DND-41 (cell line): ENCODE results near the gene ZNF143.

Experiments
- EZH2 ChIP-seq: IDR thresholded peaks from 3 replicates; pipeline ENCODE4 v1.6.1; 2012; ENCODE audit warnings: borderline replicate concordance, low read depth, mild to moderate bottlenecking, moderate library complexity, low read length, inconsistent platforms; ENCODE audit not compliant: severe bottlenecking
- TF ChIP-seq, protein P1 (sequence below): IDR thresholded peaks from 2 replicates; pipeline ENCODE4 v1.5.1; 2012; ENCODE audit warnings: borderline replicate concordance, low read length, moderate library complexity, mild to moderate bottlenecking; ENCODE audit not compliant: poor library complexity, severe bottlenecking; ENCODE audit errors: extremely low read depth

DNA sequence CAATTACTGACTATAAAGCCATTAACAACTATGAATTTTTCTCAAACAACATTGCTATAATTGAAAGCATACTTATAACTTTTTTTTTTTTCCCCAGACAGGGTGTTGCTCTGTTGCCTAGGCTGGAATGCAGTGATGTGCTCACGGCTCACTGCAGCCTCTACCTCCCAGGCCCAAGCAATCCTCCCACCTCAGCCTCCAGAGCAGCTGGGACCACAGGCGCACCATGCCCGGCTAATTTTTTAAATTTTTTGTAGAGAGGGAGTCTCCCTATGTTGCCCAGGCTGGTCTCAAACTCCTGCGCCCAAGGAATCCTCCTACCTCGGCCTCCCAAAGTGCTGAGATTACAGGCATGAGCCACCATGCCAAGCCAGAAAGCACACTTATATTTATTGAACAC lies 106.6 kb downstream of the ZNF143 start:
- TF ChIP-seq, protein P1, sequence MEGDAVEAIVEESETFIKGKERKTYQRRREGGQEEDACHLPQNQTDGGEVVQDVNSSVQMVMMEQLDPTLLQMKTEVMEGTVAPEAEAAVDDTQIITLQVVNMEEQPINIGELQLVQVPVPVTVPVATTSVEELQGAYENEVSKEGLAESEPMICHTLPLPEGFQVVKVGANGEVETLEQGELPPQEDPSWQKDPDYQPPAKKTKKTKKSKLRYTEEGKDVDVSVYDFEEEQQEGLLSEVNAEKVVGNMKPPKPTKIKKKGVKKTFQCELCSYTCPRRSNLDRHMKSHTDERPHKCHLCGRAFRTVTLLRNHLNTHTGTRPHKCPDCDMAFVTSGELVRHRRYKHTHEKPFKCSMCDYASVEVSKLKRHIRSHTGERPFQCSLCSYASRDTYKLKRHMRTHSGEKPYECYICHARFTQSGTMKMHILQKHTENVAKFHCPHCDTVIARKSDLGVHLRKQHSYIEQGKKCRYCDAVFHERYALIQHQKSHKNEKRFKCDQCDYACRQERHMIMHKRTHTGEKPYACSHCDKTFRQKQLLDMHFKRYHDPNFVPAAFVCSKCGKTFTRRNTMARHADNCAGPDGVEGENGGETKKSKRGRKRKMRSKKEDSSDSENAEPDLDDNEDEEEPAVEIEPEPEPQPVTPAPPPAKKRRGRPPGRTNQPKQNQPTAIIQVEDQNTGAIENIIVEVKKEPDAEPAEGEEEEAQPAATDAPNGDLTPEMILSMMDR: no peak
- no peak for TF ChIP-seq EZH2
